GM23338 (cell line): ENCODE data around the gene EFNA4. TPM values are rescaled to one million over a fixed set of nuclear protein-coding genes. Genes with fewer than 3 reads are reported as not detected.

ENCODE experiments used
- ATAC-seq: fragments of 200-7000 bp; cut with Tn5 transposase; 3 replicates; pipeline ENCODE4 v1.9.1; 2020
- DNase-seq: peaks from one replicate; pipeline ENCODE4 v3.0.0-alpha.2; 2015; ENCODE audit warnings: low spot score
- H2AFZ ChIP-seq: fragments of 200-600 bp; sonication (generic); 2 replicates; pipeline ENCODE4 v1.8.0; 2016; ENCODE audit warnings: antibody characterized with exemption, mild to moderate bottlenecking, moderate library complexity
- H3F3A ChIP-seq: fragments of 200-600 bp; sonication (generic); replicated peaks from 2 replicates; pipeline ENCODE4 v1.8.0; 2017; ENCODE audit warnings: antibody characterized with exemption, mixed run types, low read depth
- H3K27ac ChIP-seq: fragments of 200-600 bp; sonication (generic); 2 replicates; pipeline ENCODE4 v1.6.1; 2016; ENCODE audit warnings: low read depth
- H3K27me3 ChIP-seq: fragments of 200-600 bp; sonication (generic); 2 replicates; pipeline ENCODE4 v1.8.0; 2016; ENCODE audit warnings: mild to moderate bottlenecking, mixed run types, moderate library complexity; ENCODE audit not compliant: insufficient read depth
- H3K36me3 ChIP-seq: fragments of 200-600 bp; sonication (generic); 2 replicates; pipeline ENCODE4 v1.8.0; 2016; ENCODE audit warnings: mild to moderate bottlenecking; ENCODE audit not compliant: insufficient read depth
- H3K4me1 ChIP-seq: fragments of 200-600 bp; sonication (generic); 2 replicates; pipeline ENCODE4 v1.8.0; 2016; ENCODE audit warnings: mild to moderate bottlenecking, moderate library complexity; ENCODE audit not compliant: insufficient read depth
- H3K4me2 ChIP-seq: fragments of 200-600 bp; sonication (generic); 2 replicates; pipeline ENCODE4 v1.7.1; 2017; ENCODE audit warnings: mixed run types
- H3K4me3 ChIP-seq: fragments of 200-600 bp; sonication (generic); 2 replicates; pipeline ENCODE4 v1.6.1; 2016; ENCODE audit warnings: mixed run types
- H3K79me2 ChIP-seq: fragments of 200-600 bp; sonication (generic); replicated peaks from 2 replicates; pipeline ENCODE4 v1.8.0; 2017; ENCODE audit warnings: mild to moderate bottlenecking; ENCODE audit not compliant: insufficient read depth
- H3K9me2 ChIP-seq: fragments of 200-600 bp; sonication (generic); 2 replicates; pipeline ENCODE4 v1.8.0; 2017; ENCODE audit not compliant: insufficient read depth
- H4K20me1 ChIP-seq: fragments of 200-600 bp; sonication (generic); replicated peaks from 2 replicates; pipeline ENCODE4 v1.8.0; 2017; ENCODE audit warnings: mild to moderate bottlenecking; ENCODE audit not compliant: insufficient read depth
- H3K27ac Mint-ChIP-seq: 2 replicates; pipeline ENCODE4 v1.8.0; 2020; ENCODE audit warnings: inconsistent platforms, mild to moderate bottlenecking, moderate library complexity, mixed read lengths
- H3K27me3 Mint-ChIP-seq: 3 replicates; pipeline ENCODE4 v1.8.0; 2022; ENCODE audit warnings: low read depth, mild to moderate bottlenecking, moderate library complexity, mixed read lengths, inconsistent platforms; ENCODE audit not compliant: insufficient read depth, poor library complexity
- H3K36me3 Mint-ChIP-seq: 3 replicates; pipeline ENCODE4 v1.8.0; 2021; ENCODE audit warnings: low read depth, mild to moderate bottlenecking, inconsistent platforms, moderate library complexity, mixed read lengths
- H3K4me1 Mint-ChIP-seq: 3 replicates; pipeline ENCODE4 v1.8.0; 2020; ENCODE audit warnings: mild to moderate bottlenecking, inconsistent platforms, mixed read lengths
- H3K4me3 Mint-ChIP-seq: 3 replicates; pipeline ENCODE4 v1.8.0; 2021; ENCODE audit warnings: moderate library complexity, mild to moderate bottlenecking, inconsistent platforms, mixed read lengths
- H3K9me3 Mint-ChIP-seq: 3 replicates; pipeline ENCODE4 v1.8.0; 2020; ENCODE audit warnings: moderate library complexity, mild to moderate bottlenecking, inconsistent platforms, mixed read lengths
- CREB1 ChIP-seq: fragments of 250-450 bp; sonication (Bioruptor Pico); IDR thresholded peaks from 2 replicates; pipeline ENCODE4 v1.5.0; 2020; ENCODE audit warnings: low read depth, mild to moderate bottlenecking, moderate library complexity
- EZH2 ChIP-seq: fragments of 200-600 bp; sonication (generic); IDR thresholded peaks from one replicate; pipeline ENCODE4 v1.8.0; 2017; ENCODE audit warnings: antibody characterized with exemption, mild to moderate bottlenecking, low read depth; ENCODE audit not compliant: unreplicated experiment
- EZH2phosphoT487 ChIP-seq: fragments of 200-600 bp; sonication (generic); IDR thresholded peaks from one replicate; pipeline ENCODE4 v1.8.1; 2018; ENCODE audit warnings: antibody characterized with exemption; ENCODE audit not compliant: unreplicated experiment
- JUNB ChIP-seq: IDR thresholded peaks from one replicate; pipeline ENCODE4 v1.6.1; 2016; ENCODE audit warnings: antibody characterized with exemption; ENCODE audit not compliant: unreplicated experiment
- NANOG ChIP-seq: IDR thresholded peaks from 2 replicates; pipeline ENCODE4 v1.6.1; 2016; ENCODE audit warnings: antibody characterized with exemption, borderline replicate concordance
- POLR2AphosphoS5 ChIP-seq: IDR thresholded peaks from 2 replicates; pipeline ENCODE4 v1.6.1; 2016; ENCODE audit warnings: antibody characterized with exemption, low read depth
- STAT1 ChIP-seq: IDR thresholded peaks from one replicate; pipeline ENCODE4 v1.6.1; 2016; ENCODE audit warnings: antibody characterized with exemption; ENCODE audit not compliant: unreplicated experiment
- ZNF114 ChIP-seq: fragments of 250-450 bp; sonication (Bioruptor Pico); IDR thresholded peaks from 2 replicates; pipeline ENCODE4 v1.5.0; 2020; ENCODE audit warnings: mild to moderate bottlenecking, moderate library complexity
- ZNF331 ChIP-seq: fragments of 250-450 bp; sonication (Bioruptor Pico); IDR thresholded peaks from 2 replicates; pipeline ENCODE4 v1.5.0; 2020; ENCODE audit warnings: low read depth, mild to moderate bottlenecking, moderate library complexity
- polyA plus RNA-seq: library from polyadenylated mRNA; unstranded; fragments of >200 nt; fragmentation: Nextera tagmentation; extraction: Ambion mirVana; gene quantifications from 2 replicates; pipeline ENCODE4 v1.2.1, GENCODE V29; 2016
- total RNA-seq: library from RNA; depleted of rRNA; stranded (reverse); fragments of >200 nt; shearing (Covaris generic); gene quantifications from 2 replicates; pipeline ENCODE4 v1.2.3, GENCODE V29; 2014
- TF ChIP-seq, protein P1 (sequence below): IDR thresholded peaks from one replicate; pipeline ENCODE4 v1.6.1; 2018; ENCODE audit warnings: antibody characterized with exemption; ENCODE audit not compliant: unreplicated experiment
- TF ChIP-seq, protein P2 (sequence below): fragments of 250-450 bp; sonication (Bioruptor Pico); IDR thresholded peaks from 2 replicates; pipeline ENCODE4 v1.5.0; 2020; ENCODE audit warnings: mild to moderate bottlenecking, moderate library complexity
- TF ChIP-seq, protein P3 (sequence below), 2 experiments: fragments of 200-600 bp in 1 of 2; sonication (generic) in 1 of 2; conservative IDR thresholded peaks; 2 replicates each; pipeline versions ENCODE4 v1.5.1 to v1.6.1; 2016 to 2017; ENCODE audit warnings: antibody characterized with exemption in 2 of 2, low read depth in 2 of 2, mild to moderate bottlenecking in 2 of 2, moderate library complexity in 1 of 2
- TF ChIP-seq, protein P4 (sequence below): IDR thresholded peaks from 2 replicates; pipeline ENCODE4 v1.6.1; 2016; ENCODE audit warnings: antibody characterized with exemption

EFNA4 gene
- total and polyA plus RNA-seq, 2 experiments from 2014 or later: 11.1 to 22.9 TPM

DNA sequence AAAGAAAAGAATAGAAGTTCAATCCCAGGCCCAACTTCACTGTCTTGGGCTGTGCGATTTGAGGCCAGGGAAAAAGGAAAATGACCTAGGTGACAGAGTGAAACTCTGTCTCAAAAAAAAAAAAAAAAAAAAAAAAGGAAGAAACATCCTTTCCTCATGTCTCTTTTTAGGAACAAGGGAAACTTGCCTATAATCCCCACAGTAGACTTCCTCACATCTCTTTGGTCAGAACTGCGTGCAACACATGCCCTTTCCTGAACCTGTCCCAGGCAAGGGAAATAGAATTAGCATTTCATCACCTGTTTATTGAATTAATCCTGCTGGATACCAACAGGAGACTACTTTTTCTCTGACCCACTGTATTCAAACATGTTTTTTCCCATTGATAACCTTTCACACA is 27.6 kb upstream of the EFNA4 start:
- Histone ChIP-seq H3K4me3 (no peak overlapping the region), H3K27me3 (no peaks in the 10 kb centered on the region), H2AFZ (no peak overlapping the region), H3K79me2 (no peaks in the 10 kb centered on the region), H3K4me2 (no peak overlapping the region), H3K4me1 (no peaks in the 10 kb centered on the region), H3K27ac (no peak overlapping the region), H3K36me3 (no peaks in the 10 kb centered on the region), H3K9me2 (no peaks in the 10 kb centered on the region), H3F3A (no peaks in the 10 kb centered on the region), H4K20me1 (no peaks in the 10 kb centered on the region)
- TF ChIP-seq ZNF331 (CRISPR knock-in tag) (no peak), POLR2AphosphoS5 (no peak), EZH2phosphoT487 (no peak), STAT1 (no peak), CREB1 (CRISPR knock-in tag) (no peak), EZH2 (no peak), JUNB (no peak), ZNF114 (CRISPR knock-in tag) (no peak), NANOG (no peak)
- TF ChIP-seq, protein P1, sequence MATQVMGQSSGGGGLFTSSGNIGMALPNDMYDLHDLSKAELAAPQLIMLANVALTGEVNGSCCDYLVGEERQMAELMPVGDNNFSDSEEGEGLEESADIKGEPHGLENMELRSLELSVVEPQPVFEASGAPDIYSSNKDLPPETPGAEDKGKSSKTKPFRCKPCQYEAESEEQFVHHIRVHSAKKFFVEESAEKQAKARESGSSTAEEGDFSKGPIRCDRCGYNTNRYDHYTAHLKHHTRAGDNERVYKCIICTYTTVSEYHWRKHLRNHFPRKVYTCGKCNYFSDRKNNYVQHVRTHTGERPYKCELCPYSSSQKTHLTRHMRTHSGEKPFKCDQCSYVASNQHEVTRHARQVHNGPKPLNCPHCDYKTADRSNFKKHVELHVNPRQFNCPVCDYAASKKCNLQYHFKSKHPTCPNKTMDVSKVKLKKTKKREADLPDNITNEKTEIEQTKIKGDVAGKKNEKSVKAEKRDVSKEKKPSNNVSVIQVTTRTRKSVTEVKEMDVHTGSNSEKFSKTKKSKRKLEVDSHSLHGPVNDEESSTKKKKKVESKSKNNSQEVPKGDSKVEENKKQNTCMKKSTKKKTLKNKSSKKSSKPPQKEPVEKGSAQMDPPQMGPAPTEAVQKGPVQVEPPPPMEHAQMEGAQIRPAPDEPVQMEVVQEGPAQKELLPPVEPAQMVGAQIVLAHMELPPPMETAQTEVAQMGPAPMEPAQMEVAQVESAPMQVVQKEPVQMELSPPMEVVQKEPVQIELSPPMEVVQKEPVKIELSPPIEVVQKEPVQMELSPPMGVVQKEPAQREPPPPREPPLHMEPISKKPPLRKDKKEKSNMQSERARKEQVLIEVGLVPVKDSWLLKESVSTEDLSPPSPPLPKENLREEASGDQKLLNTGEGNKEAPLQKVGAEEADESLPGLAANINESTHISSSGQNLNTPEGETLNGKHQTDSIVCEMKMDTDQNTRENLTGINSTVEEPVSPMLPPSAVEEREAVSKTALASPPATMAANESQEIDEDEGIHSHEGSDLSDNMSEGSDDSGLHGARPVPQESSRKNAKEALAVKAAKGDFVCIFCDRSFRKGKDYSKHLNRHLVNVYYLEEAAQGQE: no peak
- TF ChIP-seq, protein P2, sequence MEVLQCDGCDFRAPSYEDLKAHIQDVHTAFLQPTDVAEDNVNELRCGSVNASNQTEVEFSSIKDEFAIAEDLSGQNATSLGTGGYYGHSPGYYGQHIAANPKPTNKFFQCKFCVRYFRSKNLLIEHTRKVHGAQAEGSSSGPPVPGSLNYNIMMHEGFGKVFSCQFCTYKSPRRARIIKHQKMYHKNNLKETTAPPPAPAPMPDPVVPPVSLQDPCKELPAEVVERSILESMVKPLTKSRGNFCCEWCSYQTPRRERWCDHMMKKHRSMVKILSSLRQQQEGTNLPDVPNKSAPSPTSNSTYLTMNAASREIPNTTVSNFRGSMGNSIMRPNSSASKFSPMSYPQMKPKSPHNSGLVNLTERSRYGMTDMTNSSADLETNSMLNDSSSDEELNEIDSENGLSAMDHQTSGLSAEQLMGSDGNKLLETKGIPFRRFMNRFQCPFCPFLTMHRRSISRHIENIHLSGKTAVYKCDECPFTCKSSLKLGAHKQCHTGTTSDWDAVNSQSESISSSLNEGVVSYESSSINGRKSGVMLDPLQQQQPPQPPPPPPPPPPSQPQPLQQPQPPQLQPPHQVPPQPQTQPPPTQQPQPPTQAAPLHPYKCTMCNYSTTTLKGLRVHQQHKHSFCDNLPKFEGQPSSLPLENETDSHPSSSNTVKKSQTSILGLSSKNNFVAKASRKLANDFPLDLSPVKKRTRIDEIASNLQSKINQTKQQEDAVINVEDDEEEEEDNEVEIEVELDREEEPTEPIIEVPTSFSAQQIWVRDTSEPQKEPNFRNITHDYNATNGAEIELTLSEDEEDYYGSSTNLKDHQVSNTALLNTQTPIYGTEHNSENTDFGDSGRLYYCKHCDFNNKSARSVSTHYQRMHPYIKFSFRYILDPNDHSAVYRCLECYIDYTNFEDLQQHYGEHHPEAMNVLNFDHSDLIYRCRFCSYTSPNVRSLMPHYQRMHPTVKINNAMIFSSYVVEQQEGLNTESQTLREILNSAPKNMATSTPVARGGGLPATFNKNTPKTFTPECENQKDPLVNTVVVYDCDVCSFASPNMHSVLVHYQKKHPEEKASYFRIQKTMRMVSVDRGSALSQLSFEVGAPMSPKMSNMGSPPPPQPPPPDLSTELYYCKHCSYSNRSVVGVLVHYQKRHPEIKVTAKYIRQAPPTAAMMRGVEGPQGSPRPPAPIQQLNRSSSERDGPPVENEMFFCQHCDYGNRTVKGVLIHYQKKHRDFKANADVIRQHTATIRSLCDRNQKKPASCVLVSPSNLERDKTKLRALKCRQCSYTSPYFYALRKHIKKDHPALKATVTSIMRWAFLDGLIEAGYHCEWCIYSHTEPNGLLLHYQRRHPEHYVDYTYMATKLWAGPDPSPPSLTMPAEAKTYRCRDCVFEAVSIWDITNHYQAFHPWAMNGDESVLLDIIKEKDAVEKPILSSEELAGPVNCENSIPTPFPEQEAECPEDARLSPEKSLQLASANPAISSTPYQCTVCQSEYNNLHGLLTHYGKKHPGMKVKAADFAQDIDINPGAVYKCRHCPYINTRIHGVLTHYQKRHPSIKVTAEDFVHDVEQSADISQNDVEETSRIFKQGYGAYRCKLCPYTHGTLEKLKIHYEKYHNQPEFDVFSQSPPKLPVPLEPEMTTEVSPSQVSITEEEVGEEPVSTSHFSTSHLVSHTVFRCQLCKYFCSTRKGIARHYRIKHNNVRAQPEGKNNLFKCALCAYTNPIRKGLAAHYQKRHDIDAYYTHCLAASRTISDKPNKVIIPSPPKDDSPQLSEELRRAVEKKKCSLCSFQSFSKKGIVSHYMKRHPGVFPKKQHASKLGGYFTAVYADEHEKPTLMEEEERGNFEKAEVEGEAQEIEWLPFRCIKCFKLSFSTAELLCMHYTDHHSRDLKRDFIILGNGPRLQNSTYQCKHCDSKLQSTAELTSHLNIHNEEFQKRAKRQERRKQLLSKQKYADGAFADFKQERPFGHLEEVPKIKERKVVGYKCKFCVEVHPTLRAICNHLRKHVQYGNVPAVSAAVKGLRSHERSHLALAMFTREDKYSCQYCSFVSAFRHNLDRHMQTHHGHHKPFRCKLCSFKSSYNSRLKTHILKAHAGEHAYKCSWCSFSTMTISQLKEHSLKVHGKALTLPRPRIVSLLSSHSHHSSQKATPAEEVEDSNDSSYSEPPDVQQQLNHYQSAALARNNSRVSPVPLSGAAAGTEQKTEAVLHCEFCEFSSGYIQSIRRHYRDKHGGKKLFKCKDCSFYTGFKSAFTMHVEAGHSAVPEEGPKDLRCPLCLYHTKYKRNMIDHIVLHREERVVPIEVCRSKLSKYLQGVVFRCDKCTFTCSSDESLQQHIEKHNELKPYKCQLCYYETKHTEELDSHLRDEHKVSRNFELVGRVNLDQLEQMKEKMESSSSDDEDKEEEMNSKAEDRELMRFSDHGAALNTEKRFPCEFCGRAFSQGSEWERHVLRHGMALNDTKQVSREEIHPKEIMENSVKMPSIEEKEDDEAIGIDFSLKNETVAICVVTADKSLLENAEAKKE (CRISPR knock-in tag): no peak
- TF ChIP-seq, protein P3, sequence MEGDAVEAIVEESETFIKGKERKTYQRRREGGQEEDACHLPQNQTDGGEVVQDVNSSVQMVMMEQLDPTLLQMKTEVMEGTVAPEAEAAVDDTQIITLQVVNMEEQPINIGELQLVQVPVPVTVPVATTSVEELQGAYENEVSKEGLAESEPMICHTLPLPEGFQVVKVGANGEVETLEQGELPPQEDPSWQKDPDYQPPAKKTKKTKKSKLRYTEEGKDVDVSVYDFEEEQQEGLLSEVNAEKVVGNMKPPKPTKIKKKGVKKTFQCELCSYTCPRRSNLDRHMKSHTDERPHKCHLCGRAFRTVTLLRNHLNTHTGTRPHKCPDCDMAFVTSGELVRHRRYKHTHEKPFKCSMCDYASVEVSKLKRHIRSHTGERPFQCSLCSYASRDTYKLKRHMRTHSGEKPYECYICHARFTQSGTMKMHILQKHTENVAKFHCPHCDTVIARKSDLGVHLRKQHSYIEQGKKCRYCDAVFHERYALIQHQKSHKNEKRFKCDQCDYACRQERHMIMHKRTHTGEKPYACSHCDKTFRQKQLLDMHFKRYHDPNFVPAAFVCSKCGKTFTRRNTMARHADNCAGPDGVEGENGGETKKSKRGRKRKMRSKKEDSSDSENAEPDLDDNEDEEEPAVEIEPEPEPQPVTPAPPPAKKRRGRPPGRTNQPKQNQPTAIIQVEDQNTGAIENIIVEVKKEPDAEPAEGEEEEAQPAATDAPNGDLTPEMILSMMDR (conservative IDR thresholded peaks at IDR 0.05; ENCODE audit: low read depth in 2 of 2): no peak
- TF ChIP-seq, protein P4, sequence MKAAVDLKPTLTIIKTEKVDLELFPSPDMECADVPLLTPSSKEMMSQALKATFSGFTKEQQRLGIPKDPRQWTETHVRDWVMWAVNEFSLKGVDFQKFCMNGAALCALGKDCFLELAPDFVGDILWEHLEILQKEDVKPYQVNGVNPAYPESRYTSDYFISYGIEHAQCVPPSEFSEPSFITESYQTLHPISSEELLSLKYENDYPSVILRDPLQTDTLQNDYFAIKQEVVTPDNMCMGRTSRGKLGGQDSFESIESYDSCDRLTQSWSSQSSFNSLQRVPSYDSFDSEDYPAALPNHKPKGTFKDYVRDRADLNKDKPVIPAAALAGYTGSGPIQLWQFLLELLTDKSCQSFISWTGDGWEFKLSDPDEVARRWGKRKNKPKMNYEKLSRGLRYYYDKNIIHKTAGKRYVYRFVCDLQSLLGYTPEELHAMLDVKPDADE: no peak
- Mint-ChIP-seq H3K9me3 (no peaks in the 10 kb centered on the region), H3K4me1 (no peaks in the 10 kb centered on the region; the same call in 2 of the 3 replicates), H3K36me3 (no peaks in the 10 kb centered on the region), H3K27ac (no peak overlapping the region), H3K4me3 (no peak overlapping the region), H3K27me3 (peaks cover 11% of the 10 kb centered on the region)
- ATAC-seq (no peak), DNase-seq (no peak)
